Germinal center (tissue), 1 donor: ENCODE results near the gene NDFIP1.

ENCODE experiments used
- DNase-seq: peaks from one replicate; pipeline ENCODE4 v3.0.0; 2012; ENCODE audit warnings: mixed read lengths, low spot score

The NDFIP1 gene

DNA sequence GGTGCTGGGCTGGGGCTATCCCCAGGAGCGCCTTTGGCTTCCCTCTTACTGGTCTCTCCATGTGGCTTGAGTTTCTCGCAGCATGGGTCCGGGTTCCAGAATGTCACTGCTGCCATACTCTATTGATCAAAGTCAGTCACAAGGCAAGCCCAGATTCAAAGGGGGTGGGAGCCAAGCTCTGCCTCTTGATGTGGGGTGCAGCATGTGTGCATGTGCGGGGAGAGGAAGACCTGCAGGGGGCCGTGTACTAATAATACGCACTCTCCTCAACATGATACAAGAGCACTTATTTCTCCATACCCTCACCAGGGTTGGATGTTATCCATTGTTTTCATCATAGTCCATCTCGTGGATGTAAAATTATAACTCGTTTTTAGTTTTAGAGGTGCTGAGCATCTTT lies 81.2 kb downstream of the NDFIP1 start:
- DNase-seq: no peak

GRCh38 chr5:142191776-142192175 lies 83.2 kb downstream of the NDFIP1 start:
- no peak for DNase-seq

GRCh38 chr5:142192286-142193113 lies 83.9 kb downstream of the NDFIP1 start:
- DNase-seq: no peak

- no peak for DNase-seq
Observed at GRCh38 chr5:142193114-142193428, 84.5 kb downstream of the NDFIP1 start.

DNA sequence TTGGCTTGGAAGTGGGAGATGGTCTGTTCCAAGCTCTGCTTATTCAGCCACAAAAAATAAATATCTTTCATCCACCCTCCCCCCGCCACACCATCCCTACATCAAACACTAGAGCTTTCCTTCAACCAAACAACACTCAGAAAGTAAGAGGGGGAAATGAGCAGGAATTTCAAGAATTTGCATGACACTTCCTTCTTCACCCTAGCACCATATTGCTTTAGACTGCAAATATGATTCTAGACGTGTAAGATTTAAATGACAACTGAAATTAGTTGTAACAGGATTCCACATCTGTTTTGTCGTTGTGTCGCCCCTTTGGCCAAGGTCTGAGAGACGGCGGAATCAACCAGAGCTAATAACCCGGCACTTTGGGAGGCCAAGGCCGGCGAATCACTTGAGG lies 88.5 kb downstream of the NDFIP1 start:
- DNase-seq: no peak

DNA sequence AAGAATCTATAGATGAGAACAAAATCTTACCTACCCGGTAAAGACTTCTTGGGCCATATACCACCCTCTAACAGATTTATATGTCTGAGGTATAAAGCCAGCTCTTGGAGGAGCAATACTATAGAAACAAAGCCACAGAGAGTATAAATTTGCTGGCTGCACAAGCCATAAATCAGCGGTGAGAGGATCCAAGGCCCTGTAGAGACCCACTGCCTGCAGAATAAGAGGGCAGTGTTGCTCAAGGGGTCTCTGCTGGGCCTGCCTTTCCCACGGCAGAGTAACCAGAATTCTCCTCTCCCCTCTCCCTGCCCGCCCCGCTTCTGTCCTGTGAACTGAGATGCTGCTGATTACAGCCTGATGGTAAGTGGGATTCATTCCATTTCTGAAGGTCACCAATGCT lies 89.2 kb downstream of the NDFIP1 start:
- DNase-seq: no peak

DNA sequence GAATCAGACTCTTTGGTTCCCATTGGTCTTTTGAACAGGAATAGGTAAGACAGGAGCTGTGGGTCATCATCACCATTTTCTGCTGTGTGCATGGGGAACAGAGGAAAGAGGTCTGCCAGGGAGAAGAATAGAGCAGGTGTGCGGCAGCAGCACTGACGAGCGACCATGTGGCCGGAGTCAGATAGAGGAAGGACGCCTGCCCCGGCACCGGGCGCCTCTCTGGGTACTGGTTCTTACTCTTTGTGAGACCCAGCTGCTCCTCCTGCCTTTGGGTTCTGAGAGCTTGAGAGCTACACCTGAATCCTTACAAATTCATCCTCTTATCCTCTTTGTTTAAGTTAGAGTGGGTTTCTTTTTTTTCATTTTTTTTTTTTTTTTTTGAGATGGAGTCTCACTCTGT lies 90.8 kb downstream of the NDFIP1 start:
- DNase-seq: no peak

DNA sequence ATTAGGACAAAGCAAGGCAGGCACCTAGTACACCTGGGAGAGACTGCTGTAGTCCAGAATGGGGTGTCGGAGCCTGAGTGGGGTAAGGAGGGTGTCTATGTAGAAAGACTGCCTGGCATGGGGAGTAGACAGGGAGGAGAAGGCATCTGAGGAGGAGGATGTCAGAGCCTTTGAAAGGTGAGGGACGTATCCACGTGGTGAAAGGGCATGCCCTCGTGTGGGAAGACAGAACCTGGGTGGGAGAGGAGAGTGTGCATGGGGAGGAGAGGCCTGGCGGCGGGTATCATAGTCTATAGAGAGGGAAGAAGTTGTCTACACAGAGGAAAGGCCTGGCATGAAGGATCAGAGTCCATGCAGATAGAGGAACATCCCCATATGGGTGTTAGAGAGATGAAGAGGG lies 91.8 kb downstream of the NDFIP1 start:
- no peak for DNase-seq

- DNase-seq: no peak
Observed at GRCh38 chr5:142201471-142201887, 92.9 kb downstream of the NDFIP1 start.

- no peak for DNase-seq
Observed at GRCh38 chr5:142202282-142202681, 93.7 kb downstream of the NDFIP1 start.
